ENCODE results near the gene GAL.

The GAL gene

DNA sequence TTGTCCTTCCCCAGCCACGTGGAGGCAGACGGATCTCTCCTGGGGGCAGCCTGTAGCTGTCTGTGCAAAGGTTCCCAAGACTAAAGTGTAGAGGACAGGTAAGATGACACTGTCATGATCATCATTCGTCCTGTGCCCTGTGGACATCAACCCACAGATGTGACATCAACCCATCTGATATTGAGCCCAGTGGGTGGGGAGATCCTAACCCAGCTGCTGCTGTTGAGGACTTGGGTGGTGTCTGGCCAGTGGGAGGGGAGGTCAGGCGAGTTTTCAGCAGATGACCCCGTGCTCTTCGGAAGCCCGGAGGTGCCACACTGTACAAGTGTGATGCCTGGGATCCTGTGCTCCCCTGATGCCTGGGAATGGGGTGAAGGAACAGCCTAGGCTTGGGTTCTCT lies 1.2 kb upstream of the GAL start:
- no peak for DNase-seq

DNA sequence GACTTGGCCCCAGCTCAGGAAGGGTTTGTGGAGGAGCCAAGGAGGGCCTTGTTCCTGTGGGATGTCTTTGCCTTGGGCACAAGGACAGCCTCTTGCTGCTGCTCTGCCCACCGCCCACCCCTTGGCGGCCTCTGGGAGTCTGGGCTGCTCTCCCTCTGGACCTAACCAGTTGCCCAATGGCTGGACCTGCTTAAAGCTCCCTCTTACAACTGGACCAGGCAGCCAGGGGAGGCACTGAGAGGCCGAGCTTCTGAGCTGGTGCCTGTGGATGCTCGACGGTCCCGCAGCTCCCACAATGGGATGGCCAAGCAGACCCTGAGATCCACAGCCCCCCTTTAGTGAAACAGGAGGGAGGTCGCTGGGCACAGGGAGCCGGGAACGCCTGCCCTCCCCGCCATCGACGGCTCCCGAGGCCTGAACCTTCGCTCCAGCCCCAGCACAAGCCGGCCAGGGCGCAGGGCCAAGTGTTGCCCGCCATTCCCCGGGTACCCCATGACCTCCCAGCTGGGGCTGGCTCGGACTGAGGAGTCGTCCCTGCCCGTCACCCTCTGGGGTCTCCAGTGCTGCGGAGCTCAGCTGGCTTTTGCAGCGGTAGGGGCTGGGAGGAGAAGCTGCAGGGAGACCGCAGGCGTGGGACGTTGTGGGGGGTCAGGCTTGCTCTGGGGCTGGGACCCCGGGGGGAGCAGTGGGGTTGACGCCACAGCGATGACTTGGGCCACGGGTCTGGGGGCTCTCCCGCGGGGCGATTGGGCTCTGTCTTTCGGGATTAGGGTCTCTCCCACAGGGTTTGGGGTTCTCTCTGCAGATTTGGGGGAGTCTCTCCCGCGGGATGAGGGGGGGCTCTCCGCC lies 584 bp upstream of the GAL start:
- no peak for DNase-seq

GRCh38 chr11:68685656-68686380 lies 1.5 kb downstream of the GAL start:
- no peak for DNase-seq

DNA sequence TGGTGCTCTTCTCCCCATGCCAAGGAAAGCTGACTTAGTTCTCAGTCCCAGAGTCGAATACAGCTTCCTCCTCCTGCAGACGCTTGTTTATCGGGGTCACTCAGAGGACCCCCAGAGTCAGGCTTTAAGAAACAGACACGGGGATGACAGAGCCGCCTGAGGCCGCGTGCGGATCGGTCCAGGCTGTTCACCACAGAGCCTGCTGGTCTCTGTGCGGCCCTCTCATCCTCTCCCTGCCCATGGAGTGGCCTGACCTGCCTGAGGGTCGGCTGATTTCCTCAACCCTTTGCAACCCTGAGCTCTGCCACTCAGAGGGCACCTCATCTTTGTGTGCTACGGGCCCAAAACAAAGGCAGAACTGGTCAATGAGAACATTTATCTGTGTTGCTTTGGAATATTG lies 2.1 kb downstream of the GAL start:
- no peak for DNase-seq

- DNase-seq, result no peak
Measured at GRCh38 chr11:68687311-68687710, 3.0 kb downstream of the GAL start.

DNA sequence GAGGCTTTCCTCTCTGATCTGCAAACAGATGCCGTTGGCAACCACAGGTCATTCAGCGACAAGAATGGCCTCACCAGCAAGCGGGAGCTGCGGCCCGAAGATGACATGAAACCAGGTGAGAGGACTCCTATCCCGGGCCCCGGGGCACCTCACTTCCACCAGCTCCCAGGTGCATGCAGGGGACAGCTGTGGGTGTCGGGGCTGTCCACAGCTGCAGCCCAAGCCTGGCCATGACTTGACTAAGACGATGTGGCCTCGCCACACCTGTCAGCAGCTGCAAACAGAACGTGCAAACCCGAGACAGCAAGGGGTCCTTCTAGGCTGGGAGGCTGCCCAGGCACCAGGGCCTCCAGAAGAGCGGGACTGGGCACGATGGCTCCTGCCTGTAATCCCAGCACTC lies 3.6 kb downstream of the GAL start:
- no peak for DNase-seq

GRCh38 chr11:68688881-68689280 lies 4.5 kb downstream of the GAL start:
- DNase-seq, result no peak

GRCh38 chr11:68689737-68690625 lies 5.6 kb downstream of the GAL start:
- DNase-seq, result no peak

DNA sequence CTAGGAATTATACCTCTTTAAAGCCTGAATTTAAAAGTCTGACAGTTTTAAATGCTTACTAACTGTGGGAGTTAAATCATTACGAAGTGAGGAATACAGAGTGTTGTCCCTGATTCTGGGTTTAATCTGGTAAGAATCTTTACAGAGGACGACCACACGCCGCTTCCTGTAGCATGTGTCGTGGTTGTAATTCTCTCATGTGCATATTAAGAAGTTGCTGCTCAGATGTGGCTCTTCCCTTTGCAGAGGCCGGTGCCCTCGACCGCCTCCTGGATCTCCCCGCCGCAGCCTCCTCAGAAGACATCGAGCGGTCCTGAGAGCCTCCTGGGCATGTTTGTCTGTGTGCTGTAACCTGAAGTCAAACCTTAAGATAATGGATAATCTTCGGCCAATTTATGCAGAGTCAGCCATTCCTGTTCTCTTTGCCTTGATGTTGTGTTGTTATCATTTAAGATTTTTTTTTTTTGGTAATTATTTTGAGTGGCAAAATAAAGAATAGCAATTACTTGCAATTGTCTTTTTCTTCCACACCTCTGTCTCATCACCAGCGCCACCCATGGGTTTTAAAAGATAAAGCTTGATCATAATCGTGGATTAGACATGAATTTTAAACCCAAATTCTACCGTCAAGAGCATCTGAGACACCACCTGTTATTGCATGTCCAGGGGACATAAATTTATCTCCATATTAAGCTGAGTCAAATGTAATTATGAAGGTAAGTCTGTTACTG lies 6.5 kb downstream of the GAL start:
- no peak for DNase-seq

DNA sequence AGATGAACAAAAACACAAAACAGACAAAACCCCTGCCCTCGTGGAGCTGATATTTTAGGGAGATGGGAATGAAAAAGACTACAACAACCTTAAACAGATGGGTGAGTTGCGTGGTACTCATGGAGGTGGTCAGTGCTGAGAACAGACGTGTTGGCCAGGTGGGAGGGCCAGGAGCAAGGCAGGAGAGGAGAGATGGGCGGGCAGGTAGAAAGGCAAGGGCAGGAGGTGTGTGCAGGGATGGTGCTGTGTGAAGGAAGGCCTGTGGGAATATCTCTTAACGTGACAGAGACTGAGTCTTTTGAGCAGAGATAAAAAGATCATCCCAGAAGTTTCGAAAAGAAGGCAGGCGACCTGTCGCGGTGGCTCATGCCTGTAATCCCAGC lies 7.0 kb downstream of the GAL start:
- no peak for DNase-seq

GRCh38 chr11:68692115-68692514 lies 7.8 kb downstream of the GAL start:
- no peak for DNase-seq

- no peak for DNase-seq
Measured at GRCh38 chr11:68692871-68693483, 8.6 kb downstream of the GAL start.

- DNase-seq, result no peak
Measured at GRCh38 chr11:68693484-68693882, 9.1 kb downstream of the GAL start.

DNA sequence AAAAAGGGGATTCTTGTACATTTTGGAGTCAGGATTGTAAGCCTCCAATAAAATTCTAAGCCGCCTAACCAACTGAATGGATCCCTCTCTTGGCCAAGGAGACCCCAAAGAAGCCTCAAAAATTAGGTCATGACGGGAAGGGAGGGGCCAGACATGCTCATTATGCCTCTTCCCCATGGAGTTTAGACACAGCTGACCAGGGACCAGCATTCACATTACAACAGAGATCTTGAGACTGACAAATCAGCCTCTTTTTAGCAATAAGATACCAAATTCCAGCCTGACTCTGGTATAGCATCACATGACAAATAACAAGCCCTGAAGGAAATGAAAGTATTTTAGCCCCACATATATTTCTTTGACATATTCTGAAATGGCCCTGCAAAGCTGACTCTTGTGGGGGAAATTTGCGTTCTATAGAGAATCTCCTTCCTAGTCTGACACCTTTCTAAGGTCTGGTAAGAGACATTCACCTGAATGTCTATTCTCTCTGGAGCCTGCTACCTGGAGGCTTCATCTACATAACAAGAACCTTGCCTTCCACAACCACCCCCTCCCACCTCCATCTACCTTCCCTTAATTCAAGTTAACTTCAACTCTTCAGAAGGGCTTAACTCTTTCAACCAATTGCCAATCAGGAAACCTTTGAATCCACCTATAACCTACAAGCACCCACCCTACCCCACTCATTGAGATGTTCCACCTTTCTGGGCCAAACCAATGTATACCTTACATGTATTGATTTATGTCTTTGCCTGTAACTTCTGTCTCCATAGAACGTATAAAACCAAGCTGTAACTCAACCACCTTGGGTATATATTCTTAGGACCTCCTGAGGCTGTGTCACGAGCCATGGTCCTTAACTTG lies 10.3 kb downstream of the GAL start:
- DNase-seq, result no peak

GRCh38 chr11:68695531-68695930 lies 11.2 kb downstream of the GAL start:
- no peak for DNase-seq

- DNase-seq, result no peak
Measured at GRCh38 chr11:68698993-68699392, 14.6 kb downstream of the GAL start.

DNA sequence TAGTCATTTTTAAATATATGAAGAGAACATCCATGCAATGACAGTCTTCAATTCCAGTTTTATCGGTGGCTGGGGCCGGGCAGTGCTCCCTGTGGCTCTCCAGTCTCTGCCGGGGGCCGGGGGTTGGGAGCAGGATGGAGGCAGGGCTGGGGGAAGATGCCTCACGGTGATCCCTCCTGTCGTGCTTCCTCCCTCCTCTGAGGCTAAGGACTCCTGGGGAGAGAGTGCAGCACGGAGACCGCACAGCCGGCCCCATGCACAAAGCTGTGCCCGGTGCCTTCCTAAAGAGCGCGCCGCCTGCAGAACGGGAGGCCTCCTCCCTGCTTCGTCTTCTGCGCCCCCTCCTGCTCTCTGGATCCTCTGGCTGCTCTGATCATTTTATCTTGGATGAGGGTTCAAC lies 20.5 kb downstream of the GAL start:
- DNase-seq, result no peak

DNA sequence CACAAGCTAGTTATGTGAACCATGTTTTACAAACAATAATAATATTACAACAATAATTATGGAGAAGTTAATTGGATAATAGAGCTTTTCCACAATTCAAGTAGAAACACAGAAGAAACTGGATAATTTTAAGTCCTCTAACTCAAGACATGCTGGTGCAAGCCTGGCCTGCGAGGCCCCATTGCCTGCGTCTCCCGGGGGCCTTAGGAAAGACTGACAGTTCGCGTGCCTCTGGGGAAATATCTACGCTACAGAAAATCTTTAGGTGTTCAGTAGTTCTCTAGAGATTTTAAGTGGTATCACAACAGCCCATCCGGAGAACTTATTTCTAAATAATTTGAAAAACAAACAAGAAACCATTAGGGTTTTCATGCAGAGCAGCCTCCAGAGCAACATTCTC lies 23.2 kb downstream of the GAL start:
- DNase-seq, result no peak

DNA sequence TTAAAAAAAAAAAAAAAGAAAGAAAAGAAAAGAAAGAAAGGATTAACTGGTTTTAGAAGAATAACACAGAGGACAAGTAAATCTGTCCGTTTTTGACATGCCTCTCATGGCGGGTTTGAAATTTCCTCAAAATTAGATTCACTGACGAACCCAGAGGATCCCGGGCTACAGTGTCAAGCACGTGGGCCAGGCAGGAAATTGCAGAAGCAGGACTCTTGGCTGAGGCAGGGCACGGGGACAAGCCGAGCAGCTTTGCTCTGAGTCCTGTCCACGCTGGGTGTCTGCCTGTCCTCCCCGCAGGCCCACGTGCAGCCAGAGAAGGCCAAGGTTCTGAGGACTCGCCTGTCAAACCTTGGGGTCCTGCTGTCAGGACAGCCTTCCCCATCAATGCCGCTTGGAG lies 24.7 kb downstream of the GAL start:
- no peak for DNase-seq

DNA sequence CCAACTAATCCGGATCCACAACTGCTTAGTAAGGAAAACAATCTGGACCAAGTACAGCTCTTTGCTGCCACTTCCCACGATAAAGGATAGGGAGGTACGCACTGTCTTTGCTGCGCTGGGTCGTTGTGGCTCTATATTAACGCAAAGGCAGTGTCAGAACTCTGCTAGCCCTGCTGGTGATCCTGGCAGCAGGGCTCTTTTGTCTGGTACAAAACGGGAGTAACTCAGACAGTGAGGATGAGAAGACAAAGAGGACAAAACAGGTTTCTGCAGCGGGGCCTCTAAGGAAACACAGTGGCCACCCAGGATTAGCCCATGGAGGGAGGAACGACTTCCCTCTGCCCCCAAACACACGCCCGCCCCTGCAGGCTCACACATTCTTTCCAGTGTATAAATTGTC lies 26.1 kb downstream of the GAL start:
- no peak for DNase-seq

GRCh38 chr11:68711114-68711513 lies 26.8 kb downstream of the GAL start:
- no peak for DNase-seq

All from SHP77 (cell line).